GM21390 (cell line): ENCODE results near the gene BORCS8.
"Not testable (repeated sequence)": the region's sequence is repeated elsewhere in the genome, so short reads cannot be mapped to it uniquely, and the experiment has no call there.

ENCODE experiments used
- ATAC-seq: cut with Tn5 transposase; IDR thresholded peaks from one replicate; pipeline ENCODE4 v1.9.1; 2021; ENCODE audit not compliant: unreplicated experiment

The BORCS8 gene

GRCh38 chr19:19151418-19151817, 40.5 kb downstream of the BORCS8 start:
- ATAC-seq: no peak

- ATAC-seq: no peak
These were observed 42.5 kb downstream of the BORCS8 start for GRCh38 chr19:19149435-19149834.

- not testable (repeated sequence) for ATAC-seq
These were observed 43.4 kb downstream of the BORCS8 start for GRCh38 chr19:19148504-19148903.

- ATAC-seq: no peak
These were observed 44.6 kb downstream of the BORCS8 start for GRCh38 chr19:19147344-19147743.

GRCh38 chr19:19146865-19147264, 45.1 kb downstream of the BORCS8 start:
- ATAC-seq: no peak

GRCh38 chr19:19145684-19146608, 46.0 kb downstream of the BORCS8 start:
- no peak for ATAC-seq

- no peak for ATAC-seq
These were observed 46.7 kb downstream of the BORCS8 start for GRCh38 chr19:19145281-19145680.

- no peak for ATAC-seq
These were observed 49.6 kb downstream of the BORCS8 start for GRCh38 chr19:19142347-19142746.

- no peak for ATAC-seq
These were observed 51.5 kb downstream of the BORCS8 start for GRCh38 chr19:19140476-19140875.

GRCh38 chr19:19139876-19140229, 52.1 kb downstream of the BORCS8 start:
- no peak for ATAC-seq

GRCh38 chr19:19138109-19138981, 53.6 kb downstream of the BORCS8 start, which contains the start of gene TMEM161A:
Gene TMEM161A, minus strand, starts transcription at chr19:19138478. Its CDS starts 50 bp downstream, at chr19:19138428.
- ATAC-seq: peak; percentile 97

GRCh38 chr19:19137556-19138108, 54.3 kb downstream of the BORCS8 start:
- no peak for ATAC-seq

GRCh38 chr19:19135713-19136112, 56.2 kb downstream of the BORCS8 start:
- not testable (repeated sequence) for ATAC-seq

- no peak for ATAC-seq
These were observed 57.2 kb downstream of the BORCS8 start for GRCh38 chr19:19134687-19135158.

- no peak for ATAC-seq
These were observed 58.0 kb downstream of the BORCS8 start for GRCh38 chr19:19133985-19134384.

- ATAC-seq: no peak
These were observed 59.0 kb downstream of the BORCS8 start for GRCh38 chr19:19132912-19133311.

GRCh38 chr19:19131989-19132388, 60.0 kb downstream of the BORCS8 start:
- ATAC-seq: no peak
